ENCODE data around the gene SPI1.

- TF ChIP-seq ZFP30 (CRISPR knock-in tag; IDR thresholded peaks at IDR 0.05) (no peak), TOX (CRISPR knock-in tag; IDR thresholded peaks at IDR 0.05; ENCODE audit: borderline replicate concordance) (no peak), PATZ1 (CRISPR knock-in tag; IDR thresholded peaks at IDR 0.05; ENCODE audit: borderline replicate concordance) (no peak), CSDC2 (CRISPR knock-in tag; IDR thresholded peaks at IDR 0.05) (no peak), ZNF8 (CRISPR knock-in tag; IDR thresholded peaks at IDR 0.05) (no peak), GLIS3 (CRISPR knock-in tag; IDR thresholded peaks at IDR 0.05) (no peak), ZFP3 (CRISPR knock-in tag; IDR thresholded peaks at IDR 0.05) (no peak), ESRRG (CRISPR knock-in tag; IDR thresholded peaks at IDR 0.05) (no peak), ARNTL (CRISPR knock-in tag; IDR thresholded peaks at IDR 0.05; ENCODE audit: borderline replicate concordance, low read depth) (no peak), TCF4 (CRISPR knock-in tag; IDR thresholded peaks at IDR 0.05; ENCODE audit: borderline replicate concordance) (no peak)
- TF ChIP-seq, protein P1, sequence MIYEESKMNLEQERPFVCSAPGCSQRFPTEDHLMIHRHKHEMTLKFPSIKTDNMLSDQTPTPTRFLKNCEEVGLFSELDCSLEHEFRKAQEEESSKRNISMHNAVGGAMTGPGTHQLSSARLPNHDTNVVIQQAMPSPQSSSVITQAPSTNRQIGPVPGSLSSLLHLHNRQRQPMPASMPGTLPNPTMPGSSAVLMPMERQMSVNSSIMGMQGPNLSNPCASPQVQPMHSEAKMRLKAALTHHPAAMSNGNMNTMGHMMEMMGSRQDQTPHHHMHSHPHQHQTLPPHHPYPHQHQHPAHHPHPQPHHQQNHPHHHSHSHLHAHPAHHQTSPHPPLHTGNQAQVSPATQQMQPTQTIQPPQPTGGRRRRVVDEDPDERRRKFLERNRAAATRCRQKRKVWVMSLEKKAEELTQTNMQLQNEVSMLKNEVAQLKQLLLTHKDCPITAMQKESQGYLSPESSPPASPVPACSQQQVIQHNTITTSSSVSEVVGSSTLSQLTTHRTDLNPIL (CRISPR knock-in tag; IDR thresholded peaks at IDR 0.05; ENCODE audit: low read depth), result no peak
These were observed 48.1 kb downstream of the SPI1 start for GRCh38 chr11:47329987-47330931.

Measured in SK-N-SH treated with all-trans-retinoic acid at 6 μM for 48 hours (cell line).